Activated CD8-positive, alpha-beta memory T cell treated with anti-CD3 and anti-CD28 coated beads, Interleukin-2, amount 50 U/mL, for 4 hours (primary cell): ENCODE results near the gene LRRK1.

Experiments
- DNase-seq: peaks from one replicate; pipeline ENCODE4 v3.0.0-alpha.2; 2020

LRRK1 gene

DNA sequence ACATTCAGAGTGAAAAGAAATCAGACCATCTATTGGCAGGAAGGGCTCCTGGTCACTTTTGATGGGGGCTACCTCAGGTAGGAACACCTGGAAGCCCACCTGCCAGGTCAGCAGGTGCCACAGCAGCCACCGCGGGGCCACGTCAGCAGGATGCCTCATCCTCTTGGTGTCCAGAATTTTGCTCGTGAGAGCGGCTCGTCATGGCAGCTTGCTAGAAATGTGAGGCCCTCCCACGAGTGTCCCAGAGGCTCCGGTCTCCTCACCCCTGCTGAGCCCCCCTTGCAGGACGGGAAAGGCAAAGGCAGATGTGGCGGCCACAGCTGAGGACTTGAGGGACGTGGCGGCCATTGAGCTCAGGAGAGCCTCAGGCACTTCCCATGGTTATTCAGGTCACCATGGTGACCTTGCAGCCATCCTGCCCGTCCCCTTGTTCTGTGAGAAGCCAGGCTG is 129.4 kb downstream of the LRRK1 start:
- no peak for DNase-seq

DNA sequence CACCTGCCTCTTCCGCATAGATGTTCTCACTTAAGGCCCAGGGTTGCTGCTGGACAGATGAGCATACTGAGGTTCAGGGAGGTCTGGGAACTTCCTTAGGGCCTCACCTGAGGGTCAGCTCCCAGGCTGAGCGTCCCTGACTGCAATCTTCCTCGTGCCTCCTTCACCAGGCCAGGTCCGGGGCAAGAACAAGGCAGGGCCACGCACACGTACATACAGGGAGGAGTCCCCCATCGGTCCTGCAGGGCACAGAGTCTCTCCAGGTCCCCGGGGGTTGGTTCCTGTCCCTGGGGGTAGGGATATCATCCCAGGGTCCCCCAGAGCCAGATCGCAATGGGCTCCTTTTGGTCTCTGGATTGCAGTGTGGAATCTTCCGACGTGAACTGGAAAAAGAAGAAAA is 130.1 kb downstream of the LRRK1 start:
- no peak for DNase-seq

DNA sequence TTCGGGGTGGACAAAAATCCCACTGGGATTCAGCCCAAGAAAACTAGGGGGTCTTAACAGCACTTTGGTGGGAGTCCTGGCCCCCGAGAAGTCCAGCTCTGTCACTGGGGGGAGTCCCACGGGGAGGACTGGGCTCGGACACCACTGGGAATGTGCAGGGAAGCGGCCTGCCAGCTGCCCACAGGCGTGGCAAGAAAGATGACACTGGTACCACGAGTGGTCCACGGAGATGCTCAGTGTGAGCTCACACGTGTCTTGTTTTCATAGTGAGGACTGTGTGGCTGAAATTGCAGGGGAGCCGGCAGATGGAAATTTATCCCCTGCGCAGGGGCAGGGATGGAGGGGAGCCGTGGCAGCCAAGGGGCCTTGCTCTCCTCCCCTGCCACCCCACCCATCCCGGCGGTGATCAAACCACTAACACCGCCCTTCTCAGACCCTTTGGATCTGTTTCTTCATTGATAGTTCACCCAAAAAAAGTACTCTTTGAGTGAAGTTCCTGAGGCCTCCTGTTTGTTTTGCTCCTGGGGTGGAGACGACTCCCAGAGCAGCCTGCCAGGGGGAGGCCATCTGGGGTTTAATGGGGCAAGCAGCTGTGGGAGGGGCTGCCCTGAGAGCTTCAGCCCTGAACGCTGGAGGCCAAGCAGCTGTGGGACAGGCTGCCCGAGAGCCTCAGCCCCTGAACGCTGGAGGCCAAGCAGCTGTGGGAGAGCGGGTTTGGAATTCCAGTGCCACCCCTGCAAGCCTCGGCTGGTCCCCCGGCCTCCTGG is 130.9 kb downstream of the LRRK1 start:
- DNase-seq: no peak

DNA sequence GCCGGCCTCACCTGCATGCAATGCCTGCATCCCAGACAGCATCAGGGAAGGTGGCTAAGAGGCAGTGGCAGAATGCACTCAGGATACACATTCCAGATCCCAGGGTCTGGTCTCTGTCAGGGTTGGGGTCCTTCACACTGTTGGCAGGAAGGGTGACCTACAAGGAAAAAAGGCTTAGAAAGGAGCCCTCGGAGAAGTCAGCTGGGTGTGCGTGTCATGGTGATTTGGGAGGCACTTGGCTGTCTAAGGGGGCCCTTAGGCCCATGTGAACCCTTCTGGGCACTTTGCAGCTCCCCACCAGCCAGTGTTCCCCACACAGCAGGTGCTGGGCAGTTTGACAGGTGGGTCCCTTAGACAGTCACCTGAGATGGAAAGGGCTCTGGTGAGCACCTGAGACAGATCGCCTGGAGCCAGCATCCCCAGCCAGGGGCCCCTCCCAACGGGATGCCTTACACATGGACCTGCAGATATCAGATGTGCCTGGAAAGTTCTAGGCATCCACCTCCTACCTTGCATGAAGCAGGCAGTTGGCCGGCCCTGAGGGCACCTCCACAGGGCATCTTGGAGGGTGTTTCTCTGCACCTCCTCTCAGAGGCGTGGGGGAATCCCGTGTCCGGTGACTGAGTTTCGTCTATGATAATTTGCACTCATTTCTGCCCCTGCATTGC is 131.6 kb downstream of the LRRK1 start:
- DNase-seq: no peak

DNA sequence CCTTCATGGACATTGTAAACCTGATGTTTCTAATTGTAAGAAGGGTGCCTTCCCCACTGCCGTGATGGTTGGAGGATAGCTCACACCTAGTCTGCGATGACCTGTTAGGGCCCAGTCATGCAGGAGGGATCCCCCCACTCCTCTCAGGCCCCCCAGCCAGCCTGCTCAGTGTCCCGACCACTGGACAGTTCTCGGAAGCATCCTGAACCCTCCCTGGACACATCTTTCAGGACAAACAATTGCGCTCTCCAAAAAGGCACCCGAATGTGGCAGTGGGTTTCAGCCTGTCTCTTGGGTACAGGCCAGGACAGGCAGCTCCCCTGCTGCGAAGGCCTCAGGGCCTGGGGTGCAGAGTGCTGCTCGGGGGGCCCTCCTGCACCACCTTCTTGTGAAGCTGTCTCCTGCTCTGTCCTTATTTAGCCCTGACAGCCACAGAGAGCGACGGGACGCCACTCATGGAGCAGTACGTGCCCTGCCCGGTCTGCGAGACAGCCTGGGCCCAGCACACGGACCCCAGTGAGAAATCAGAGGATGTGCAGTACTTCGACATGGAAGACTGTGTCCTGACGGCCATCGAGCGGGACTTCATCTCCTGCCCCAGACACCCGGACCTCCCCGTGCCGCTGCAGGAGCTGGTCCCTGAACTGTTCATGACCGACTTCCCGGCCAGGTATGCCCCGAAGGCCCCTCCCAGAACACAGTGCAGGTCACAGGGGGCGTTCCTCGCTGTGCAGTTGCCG is 132.3 kb downstream of the LRRK1 start:
- no peak for DNase-seq

DNA sequence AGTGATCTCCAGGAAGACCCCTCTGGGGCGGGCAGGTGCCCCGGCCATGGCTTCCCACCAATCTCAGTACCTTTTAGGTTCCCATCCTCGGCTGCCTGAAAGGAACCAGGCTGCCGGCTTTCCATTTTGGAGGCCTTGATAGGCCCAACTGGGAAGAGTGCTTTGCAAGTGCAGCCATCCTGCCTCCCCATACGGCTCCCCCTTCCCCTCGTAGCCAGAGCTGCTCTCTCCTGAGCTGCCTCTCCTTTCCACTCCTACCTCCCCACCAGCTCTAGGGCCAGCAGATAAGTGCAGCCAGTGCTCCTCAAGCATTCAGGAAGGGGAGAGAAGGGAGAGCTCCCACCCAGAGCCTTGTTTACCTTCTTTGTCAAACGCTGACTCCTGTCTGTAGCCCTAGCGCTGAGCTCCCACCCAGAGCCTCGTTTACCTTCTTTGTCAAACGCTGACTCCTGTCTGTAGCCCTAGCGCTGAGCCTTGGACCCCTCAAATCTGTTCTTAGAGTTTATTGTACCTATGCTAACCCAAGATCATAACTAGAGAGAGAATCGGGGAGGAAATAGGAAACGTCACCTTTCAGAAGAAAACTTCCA is 133.0 kb downstream of the LRRK1 start:
- DNase-seq: no peak

DNA sequence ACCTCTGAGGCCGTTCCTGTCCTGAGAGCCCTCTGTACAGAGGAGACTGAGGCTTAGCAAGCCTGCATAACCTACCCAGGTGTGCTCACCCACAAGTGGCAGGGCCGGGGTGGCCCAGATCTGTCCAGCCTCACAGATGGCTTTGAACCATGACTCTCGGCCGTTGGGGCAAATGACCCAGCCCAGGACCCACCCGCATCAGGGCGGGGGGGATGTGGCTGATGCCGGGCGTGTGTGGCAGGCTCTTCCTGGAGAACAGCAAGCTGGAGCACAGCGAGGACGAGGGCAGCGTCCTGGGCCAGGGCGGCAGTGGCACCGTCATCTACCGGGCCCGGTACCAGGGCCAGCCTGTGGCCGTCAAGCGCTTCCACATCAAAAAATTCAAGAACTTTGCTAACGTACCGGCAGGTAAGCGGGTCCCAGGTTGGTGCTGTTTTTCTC is 133.5 kb downstream of the LRRK1 start:
- DNase-seq: no peak

DNA sequence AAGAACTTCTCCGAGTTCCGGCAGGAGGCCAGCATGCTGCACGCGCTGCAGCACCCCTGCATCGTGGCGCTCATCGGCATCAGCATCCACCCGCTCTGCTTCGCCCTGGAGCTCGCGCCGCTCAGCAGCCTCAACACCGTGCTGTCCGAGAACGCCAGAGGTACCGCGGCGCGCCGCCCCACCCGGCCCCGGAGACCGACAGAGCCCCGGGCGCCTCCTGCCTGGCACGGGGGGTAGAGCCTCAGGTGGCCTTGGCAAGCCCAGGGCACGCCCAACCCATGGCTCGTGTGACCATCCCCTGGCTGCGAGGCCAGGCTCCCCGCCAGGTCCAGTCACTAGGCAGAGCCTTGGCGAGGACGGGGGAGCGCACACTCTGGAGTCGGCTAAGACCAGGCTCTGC is 134.1 kb downstream of the LRRK1 start:
- DNase-seq: no peak

DNA sequence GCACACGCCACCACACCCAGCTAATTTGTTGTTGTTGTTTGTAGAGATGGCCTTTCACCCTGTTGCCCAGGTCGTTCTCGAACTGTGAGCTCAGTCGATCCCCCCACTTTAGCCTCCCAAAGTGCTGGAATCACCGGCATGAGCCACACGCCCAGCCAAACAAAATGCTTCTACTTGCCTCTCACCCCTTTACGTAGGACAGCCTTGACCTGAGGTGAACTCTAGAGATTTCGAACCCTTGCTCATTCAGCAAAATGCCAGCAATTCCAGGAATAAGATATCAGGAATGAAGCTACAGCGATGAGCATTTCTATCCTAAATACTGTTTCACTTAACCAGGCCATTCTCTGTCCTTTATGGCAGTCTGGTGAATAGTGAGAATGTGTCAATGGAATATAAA is 135.0 kb downstream of the LRRK1 start:
- DNase-seq: no peak

DNA sequence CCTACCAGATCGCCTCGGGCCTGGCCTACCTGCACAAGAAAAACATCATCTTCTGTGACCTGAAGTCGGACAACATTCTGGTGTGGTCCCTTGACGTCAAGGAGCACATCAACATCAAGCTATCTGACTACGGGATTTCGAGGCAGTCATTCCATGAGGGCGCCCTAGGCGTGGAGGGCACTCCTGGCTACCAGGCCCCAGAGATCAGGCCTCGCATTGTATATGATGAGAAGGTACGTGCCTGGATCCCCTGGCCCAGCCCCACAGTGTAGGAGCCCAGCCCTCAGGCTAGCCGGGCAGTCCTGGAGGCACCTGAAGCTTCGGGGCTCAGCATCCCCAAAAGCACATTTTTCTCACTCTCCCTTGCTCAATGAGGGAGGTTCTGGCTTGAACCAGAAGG is 135.8 kb downstream of the LRRK1 start:
- no peak for DNase-seq

DNA sequence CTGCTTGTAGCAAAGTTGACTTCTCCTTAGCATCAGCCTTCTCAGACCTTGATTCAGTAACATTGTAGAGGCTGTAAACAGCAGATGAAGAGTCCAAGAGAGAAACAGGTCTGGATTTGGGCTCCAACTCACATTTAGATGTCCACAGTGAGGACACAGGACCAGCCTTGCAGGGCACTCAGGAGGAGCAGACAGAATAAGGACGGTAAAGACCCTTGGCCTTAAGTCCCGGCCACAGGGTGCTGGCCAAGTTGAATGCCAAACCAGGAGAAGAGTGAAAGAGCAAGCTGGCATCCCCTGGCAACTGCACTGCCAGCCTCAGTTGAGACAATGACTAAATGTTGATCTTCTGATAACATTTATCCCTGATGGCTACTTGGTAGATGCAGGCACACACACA is 136.3 kb downstream of the LRRK1 start:
- DNase-seq: no peak

DNA sequence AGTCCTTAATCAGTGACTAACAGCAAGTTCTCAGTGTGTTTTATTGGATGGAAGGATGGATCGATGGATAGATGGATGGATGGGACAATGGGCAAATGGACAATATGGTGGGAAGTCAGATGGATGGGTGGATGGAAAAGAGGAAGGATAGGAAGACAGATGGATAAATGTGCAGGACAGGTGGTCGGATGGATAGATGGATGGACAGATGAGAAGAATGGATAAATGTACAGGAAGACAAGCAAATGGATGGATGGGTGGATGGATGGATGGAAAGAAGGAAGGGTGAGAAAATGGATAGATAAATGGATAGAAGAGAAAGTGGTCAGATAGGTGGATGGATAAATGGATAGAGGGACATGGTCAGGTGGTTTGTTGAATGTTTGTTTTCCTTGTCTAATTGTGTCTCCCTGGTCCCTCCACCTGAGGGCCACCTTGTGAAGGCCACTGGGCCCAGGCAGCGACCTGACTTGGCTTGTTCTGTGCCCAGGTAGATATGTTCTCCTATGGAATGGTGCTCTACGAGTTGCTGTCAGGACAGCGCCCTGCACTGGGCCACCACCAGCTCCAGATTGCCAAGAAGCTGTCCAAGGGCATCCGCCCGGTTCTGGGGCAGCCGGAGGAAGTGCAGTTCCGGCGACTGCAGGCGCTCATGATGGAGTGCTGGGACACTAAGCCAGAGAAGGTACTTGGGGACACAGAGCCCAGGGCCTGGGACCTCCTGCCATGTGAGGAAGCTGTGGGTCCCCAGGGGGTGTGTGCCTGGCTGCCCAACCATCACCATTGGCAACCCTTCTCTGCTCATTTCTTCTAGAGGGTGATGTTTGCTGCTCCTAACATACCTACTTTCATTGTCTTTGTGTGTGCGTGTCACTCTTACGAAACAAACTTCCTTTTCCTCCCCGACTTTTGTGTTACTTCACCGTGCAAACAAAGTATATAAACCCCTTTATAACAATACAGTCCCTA is 137.5 kb downstream of the LRRK1 start:
- DNase-seq: no peak

DNA sequence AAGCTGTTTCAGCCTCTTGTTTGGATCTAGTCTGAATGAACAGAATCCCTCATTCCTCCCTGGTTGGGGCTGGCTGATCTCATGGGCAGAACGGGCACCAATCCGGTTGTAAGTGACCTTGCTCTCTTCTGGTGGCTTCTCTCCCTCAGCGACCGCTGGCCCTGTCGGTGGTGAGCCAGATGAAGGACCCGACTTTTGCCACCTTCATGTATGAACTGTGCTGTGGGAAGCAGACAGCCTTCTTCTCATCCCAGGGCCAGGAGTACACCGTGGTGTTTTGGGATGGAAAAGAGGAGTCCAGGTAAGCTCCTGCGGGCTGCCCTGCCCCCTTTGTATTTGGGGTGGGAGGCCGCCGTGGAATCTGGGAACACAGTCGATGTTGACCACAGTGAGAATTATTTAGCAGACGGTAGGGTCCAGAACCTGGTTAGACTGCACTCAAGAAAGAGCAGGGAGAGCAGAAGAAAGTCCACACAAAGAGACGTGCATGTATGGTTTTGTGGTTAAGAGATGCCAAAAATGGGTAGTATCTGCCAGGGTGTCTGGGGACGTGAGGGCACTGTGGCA is 138.8 kb downstream of the LRRK1 start:
- DNase-seq: no peak

DNA sequence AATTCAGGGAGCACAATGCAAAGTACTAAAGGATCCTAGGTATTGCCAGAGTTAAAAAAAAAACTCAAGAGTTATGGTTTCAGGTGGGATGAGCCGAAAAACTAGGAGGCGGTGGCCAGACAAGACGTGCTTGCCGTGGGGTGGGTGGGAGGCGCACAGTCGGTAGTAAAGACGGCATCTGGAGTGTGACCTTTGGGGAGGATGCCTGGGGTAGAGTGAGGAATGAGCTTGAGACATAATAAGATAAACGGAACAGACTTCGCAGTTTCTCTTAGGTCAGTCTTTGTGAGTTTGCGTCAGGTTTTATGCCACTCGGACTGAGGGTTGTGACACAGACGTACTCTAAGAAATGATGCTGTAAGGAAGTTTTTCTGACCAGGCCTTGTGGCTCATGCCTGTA is 139.6 kb downstream of the LRRK1 start:
- DNase-seq: no peak

DNA sequence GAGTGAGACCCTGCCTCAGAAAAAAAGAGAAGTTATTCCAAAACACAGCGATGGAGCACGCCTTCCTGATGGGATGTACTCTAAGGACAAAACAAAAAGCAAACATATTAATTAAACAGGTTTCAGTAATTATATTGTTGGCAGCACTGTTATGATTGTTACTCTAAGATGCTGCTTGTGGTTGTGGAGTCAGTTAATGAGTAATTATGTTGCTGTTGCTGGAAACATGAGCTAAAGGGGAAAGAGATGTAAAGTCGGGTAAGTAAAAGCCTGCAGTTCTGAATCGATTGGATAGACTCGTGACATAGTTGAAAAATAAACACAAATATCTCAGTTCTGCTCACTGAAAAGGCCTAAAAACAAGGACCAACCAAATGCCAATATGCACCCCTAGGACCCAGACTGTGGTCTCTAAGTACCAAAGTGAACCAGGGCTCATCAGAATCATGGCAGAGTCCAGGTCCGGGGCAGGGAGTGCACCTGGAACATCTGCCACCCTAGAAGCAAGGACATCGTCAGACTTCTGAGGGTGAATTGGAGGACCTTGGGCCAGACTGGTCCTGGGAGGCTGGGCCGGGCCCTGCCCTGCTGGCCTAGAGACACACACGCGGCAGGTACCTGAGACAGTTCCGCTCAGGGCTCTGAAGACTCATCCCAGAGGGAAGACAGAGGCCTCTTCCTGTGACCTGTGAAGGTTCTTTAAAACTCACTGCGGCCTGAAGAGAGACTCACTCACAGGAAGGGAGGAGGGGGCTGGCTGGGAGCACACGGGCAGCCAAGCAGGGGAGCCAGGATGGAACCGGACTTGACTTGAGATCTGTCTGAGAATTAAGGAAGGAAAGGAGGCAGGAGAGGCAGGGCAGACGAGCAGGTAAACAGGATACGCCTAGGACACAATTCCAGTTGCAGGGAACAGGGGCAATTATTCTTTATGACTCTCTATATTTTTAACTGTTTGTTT is 140.5 kb downstream of the LRRK1 start:
- no peak for DNase-seq

DNA sequence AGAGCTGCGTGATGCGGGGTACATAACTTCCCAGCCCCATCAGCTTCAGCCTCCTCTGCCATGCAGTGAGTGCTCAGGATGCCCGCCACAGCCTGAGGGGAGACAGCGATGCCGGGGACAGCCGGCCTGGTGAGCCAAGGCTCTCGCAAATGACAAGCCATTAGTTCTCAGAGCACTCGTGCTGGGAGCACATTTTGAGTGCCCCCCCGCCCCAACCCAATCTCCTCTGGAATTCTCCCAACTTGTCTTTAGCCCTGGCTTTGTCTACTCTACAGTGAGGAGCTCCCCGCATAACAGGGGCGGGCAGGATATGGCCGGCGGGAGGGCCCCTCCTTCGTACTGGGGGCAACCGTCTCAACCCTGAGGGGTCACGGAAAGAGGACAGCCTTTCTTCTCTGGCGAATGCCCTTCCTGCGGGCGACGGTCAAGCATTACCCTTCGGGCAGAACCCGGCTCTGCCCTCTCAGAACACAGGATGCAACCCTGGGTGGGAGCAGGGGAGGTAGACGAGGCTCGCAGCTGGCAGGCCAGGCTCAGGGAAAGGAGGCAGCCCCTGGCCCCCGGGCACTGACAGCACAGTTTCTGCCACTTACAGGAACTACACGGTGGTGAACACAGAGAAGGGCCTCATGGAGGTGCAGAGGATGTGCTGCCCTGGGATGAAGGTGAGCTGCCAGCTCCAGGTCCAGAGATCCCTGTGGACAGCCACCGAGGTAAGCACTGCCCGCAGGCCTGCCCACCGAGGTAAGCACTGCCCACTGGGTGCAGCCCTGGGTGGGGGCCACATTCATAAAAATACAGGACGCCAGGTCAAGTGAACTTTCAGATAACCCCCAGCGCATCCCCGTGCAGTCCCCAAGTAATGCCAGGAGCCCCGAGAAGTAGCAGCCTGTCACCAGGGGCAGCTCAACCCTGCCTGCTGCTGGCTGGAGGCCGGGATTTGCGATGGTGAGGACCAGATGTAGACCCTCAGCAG is 141.7 kb downstream of the LRRK1 start:
- DNase-seq: no peak

DNA sequence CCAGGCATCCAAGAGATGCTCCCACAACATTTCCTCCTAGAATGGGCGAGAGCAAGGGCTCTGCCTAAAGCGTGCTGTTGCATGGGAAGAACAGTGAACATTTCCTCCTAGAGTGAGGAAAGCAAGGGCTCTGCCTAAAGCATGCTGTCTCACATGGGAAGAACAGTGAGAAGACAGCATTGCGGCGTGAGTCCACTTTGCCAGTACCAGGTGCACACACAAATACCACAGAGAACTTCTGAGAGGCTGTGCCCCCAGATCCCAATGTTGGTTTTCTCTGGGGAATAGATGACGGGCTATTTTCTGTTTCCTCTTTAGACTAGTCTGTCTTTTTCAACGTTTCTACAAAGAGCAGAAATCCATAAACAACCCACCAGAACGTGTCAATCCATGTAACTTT is 142.9 kb downstream of the LRRK1 start:
- no peak for DNase-seq

DNA sequence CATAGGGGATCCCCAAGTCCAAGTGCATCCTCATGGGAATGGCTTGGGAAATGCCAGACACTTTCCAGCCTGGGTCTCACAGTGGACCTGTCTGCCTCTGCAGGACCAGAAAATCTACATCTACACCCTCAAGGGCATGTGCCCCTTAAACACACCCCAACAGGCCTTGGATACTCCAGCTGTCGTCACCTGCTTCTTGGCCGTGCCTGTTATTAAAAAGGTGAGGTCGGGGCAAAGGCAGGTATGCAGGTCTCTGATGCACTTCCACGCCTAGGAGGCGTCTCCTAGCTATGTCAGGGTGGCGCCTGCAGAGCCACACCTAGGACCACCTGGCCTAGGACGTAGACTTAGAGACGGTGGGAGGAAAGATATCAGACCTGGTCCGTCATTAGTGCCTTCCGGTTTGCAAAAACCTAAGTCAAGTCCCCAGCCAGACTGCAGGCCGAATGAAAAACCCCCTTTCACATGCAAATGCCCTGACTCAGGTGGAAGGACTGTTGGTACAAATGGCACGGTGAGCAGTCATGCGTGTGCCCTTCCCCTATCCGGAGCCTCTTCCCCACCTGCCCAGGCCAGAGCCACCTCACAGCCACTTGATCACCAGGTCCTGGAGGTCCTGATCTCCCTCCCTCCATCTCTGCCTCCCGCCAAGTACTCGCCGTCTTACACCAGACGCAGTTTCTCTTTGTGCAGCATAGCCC is 143.5 kb downstream of the LRRK1 start:
- DNase-seq: no peak

DNA sequence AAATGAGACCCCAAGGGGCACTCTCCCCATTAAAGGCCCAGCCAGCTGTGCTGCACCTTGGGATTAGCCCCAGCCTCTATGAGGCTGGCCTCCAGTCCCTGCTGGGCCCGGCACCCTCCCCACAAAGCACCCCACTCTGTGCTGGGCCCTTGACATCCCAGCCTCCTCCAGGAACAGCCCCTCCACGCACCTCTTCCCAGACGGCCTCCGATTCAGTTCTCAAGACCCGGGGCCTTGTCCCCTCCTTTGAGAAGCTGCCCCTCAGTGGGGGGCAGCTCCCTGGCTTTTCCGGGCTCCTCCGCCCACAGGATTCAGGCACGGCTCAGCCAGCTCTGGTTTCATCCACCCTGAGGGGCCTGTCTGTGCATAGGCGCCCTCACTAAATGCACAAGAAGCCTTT is 144.1 kb downstream of the LRRK1 start:
- DNase-seq: no peak
